WTC11 (cell line): ENCODE results near the gene TXN.
A peak's percentile ranks its signal among the peaks of the same experiment; 100 is the strongest.

Source experiments
- CREM ChIP-seq: sonication (generic); formaldehyde crosslinking; IDR thresholded peaks from 2 replicates; pipeline ENCODE4 v1.8.1; 2022; ENCODE audit warnings: mild to moderate bottlenecking, missing genetic modification reagents, moderate library complexity
- ESRRA ChIP-seq: sonication (generic); formaldehyde crosslinking; IDR thresholded peaks from 2 replicates; pipeline ENCODE4 v1.8.1; 2022; ENCODE audit warnings: mild to moderate bottlenecking, missing genetic modification reagents, borderline replicate concordance
- FOXK1 ChIP-seq: sonication (generic); formaldehyde crosslinking; IDR thresholded peaks from 2 replicates; pipeline ENCODE4 v1.8.0; 2022; ENCODE audit warnings: mild to moderate bottlenecking, moderate library complexity, missing genetic modification reagents
- KAT7 ChIP-seq: sonication (generic); formaldehyde crosslinking; IDR thresholded peaks from 2 replicates; pipeline ENCODE4 v1.8.1; 2023; ENCODE audit warnings: missing genetic modification reagents, mild to moderate bottlenecking, borderline replicate concordance
- NR2C2 ChIP-seq: sonication (generic); formaldehyde crosslinking; IDR thresholded peaks from 2 replicates; pipeline ENCODE4 v1.8.0; 2022; ENCODE audit warnings: mild to moderate bottlenecking, missing genetic modification reagents
- SP1 ChIP-seq: sonication (generic); formaldehyde crosslinking; conservative IDR thresholded peaks from 2 replicates; pipeline ENCODE4 v1.8.1; 2022; ENCODE audit warnings: missing genetic modification reagents
- TF ChIP-seq, protein P1 (sequence below): fragments of 200-600 bp; IDR thresholded peaks from 2 replicates; pipeline ENCODE4 v1.8.0; 2022; ENCODE audit warnings: antibody characterized with exemption
- TF ChIP-seq, protein P2 (sequence below): sonication (generic); formaldehyde crosslinking; IDR thresholded peaks from 2 replicates; pipeline ENCODE4 v1.8.0; 2022; ENCODE audit warnings: mild to moderate bottlenecking, missing genetic modification reagents
- TF ChIP-seq, protein P3 (sequence below): sonication (generic); formaldehyde crosslinking; IDR thresholded peaks from 2 replicates; pipeline ENCODE4 v1.8.1; 2022; ENCODE audit warnings: low read depth, missing genetic modification reagents, borderline replicate concordance
- TF ChIP-seq, protein P4 (sequence below): sonication (generic); formaldehyde crosslinking; conservative IDR thresholded peaks from 2 replicates; pipeline ENCODE4 v1.8.1; 2022; ENCODE audit warnings: mild to moderate bottlenecking, missing genetic modification reagents
- TF ChIP-seq, protein P5 (sequence below): sonication (generic); formaldehyde crosslinking; IDR thresholded peaks from 2 replicates; pipeline ENCODE4 v1.8.0; 2022; ENCODE audit warnings: mild to moderate bottlenecking, missing genetic modification reagents

DNA sequence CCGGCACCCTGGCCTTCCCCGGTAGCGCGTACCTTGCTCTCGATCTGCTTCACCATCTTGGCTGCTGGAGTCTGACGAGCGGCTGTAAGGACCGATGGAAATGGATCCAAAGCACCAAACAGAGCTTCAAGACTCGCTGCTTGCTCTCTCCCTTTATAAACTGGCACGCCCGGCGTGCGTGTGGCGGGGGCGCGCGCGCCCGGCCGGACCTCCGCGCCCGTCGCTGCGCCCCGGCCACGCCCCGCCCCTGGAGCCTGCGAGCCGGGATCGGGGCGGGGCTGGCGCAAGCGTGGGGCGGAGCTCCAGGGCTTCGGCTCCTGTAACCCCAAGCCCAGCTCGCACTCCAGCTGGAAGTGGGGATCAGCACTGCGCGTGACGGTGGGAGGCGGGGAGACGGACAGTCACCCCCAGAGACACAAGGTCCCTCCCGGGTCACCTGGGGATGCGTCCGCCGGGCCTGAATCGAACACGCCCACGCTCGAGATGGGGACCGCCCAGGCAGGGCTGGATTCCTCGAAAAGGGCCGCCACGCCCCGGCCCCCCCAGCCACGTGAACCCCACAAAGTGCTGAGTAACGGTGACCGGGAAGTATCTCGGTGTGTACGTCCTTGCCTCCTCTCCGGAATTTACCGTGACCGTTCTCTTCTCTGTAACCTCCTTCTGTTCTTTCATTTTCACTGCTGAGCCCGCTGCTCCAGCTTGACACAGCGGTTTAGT lies at the start of gene TXN:
- TF ChIP-seq KAT7 (CRISPR knock-in tag) (no peak), SP1 (CRISPR knock-in tag) (peak; percentile 58), CREM (CRISPR knock-in tag) (no peak), NR2C2 (no peak), ESRRA (CRISPR knock-in tag) (no peak), FOXK1 (CRISPR knock-in tag) (no peak)
- TF ChIP-seq, protein P1, sequence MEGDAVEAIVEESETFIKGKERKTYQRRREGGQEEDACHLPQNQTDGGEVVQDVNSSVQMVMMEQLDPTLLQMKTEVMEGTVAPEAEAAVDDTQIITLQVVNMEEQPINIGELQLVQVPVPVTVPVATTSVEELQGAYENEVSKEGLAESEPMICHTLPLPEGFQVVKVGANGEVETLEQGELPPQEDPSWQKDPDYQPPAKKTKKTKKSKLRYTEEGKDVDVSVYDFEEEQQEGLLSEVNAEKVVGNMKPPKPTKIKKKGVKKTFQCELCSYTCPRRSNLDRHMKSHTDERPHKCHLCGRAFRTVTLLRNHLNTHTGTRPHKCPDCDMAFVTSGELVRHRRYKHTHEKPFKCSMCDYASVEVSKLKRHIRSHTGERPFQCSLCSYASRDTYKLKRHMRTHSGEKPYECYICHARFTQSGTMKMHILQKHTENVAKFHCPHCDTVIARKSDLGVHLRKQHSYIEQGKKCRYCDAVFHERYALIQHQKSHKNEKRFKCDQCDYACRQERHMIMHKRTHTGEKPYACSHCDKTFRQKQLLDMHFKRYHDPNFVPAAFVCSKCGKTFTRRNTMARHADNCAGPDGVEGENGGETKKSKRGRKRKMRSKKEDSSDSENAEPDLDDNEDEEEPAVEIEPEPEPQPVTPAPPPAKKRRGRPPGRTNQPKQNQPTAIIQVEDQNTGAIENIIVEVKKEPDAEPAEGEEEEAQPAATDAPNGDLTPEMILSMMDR = no peak
- TF ChIP-seq, protein P2, sequence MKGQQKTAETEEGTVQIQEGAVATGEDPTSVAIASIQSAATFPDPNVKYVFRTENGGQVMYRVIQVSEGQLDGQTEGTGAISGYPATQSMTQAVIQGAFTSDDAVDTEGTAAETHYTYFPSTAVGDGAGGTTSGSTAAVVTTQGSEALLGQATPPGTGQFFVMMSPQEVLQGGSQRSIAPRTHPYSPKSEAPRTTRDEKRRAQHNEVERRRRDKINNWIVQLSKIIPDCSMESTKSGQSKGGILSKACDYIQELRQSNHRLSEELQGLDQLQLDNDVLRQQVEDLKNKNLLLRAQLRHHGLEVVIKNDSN (CRISPR knock-in tag) = 0 out of 2 replicates have a peak, but pooled peaks have one; percentile 34
- TF ChIP-seq, protein P3, sequence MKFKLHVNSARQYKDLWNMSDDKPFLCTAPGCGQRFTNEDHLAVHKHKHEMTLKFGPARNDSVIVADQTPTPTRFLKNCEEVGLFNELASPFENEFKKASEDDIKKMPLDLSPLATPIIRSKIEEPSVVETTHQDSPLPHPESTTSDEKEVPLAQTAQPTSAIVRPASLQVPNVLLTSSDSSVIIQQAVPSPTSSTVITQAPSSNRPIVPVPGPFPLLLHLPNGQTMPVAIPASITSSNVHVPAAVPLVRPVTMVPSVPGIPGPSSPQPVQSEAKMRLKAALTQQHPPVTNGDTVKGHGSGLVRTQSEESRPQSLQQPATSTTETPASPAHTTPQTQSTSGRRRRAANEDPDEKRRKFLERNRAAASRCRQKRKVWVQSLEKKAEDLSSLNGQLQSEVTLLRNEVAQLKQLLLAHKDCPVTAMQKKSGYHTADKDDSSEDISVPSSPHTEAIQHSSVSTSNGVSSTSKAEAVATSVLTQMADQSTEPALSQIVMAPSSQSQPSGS (CRISPR knock-in tag) = no peak
- TF ChIP-seq, protein P4, sequence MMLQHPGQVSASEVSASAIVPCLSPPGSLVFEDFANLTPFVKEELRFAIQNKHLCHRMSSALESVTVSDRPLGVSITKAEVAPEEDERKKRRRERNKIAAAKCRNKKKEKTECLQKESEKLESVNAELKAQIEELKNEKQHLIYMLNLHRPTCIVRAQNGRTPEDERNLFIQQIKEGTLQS (CRISPR knock-in tag) = no peak
- TF ChIP-seq, protein P5, sequence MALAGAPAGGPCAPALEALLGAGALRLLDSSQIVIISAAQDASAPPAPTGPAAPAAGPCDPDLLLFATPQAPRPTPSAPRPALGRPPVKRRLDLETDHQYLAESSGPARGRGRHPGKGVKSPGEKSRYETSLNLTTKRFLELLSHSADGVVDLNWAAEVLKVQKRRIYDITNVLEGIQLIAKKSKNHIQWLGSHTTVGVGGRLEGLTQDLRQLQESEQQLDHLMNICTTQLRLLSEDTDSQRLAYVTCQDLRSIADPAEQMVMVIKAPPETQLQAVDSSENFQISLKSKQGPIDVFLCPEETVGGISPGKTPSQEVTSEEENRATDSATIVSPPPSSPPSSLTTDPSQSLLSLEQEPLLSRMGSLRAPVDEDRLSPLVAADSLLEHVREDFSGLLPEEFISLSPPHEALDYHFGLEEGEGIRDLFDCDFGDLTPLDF (CRISPR knock-in tag) = 0 out of 2 replicates have a peak, but pooled peaks have one; percentile 7
